Measurements from ENCODE around the gene CAPNS2.

The CAPNS2 gene

DNA sequence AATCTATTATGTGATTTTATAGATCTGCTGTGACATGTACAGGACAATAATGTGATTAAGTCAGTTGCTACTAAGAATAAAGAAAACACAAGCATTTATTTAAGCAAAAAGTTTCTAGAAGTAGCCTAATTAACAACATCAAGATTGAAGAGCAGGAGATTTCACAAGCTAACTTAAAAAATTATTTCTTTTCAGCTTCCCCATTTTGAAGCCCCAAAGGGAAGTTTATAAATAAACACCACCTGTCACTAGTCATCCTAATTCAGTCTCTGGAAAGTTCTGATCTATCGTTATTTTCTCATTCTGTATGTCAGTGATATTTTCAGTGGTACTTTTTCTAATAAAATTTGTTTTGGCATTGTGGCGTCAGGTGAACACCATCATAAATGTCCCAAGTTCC is 8.3 kb downstream of the CAPNS2 start:
- H3K9ac ChIP-seq (ENCODE audit: insufficient read length, low read depth) = no peak overlapping the region
- H3K27me3 ChIP-seq (ENCODE audit: insufficient read depth, insufficient read length) = no peaks in the 10 kb centered on the region
- no peaks in the 10 kb centered on the region for H3K9me3 ChIP-seq (ENCODE audit: insufficient read depth, low read length)
- TF ChIP-seq YY1 (IDR thresholded peaks at IDR 0.05; ENCODE audit: insufficient read depth, insufficient read length) = no peak
- no peak for TF ChIP-seq SUZ12 (IDR thresholded peaks at IDR 0.05; ENCODE audit: extremely low read depth, insufficient read depth, insufficient read length)
- TF ChIP-seq ZNF274 (IDR thresholded peaks at IDR 0.05; ENCODE audit: low read depth, low read length) = no peak
- H3K36me3 ChIP-seq (ENCODE audit: insufficient read depth, insufficient read length, low read length) = peaks cover 25% of the 10 kb centered on the region
- H3K4me1 ChIP-seq (ENCODE audit: insufficient read depth, insufficient read length) = no peaks in the 10 kb centered on the region
- DNase-seq (ENCODE audit: low read depth, low spot score) = no peak
- no peak overlapping the region for H3K4me3 ChIP-seq (ENCODE audit: insufficient read length, low read depth)

DNA sequence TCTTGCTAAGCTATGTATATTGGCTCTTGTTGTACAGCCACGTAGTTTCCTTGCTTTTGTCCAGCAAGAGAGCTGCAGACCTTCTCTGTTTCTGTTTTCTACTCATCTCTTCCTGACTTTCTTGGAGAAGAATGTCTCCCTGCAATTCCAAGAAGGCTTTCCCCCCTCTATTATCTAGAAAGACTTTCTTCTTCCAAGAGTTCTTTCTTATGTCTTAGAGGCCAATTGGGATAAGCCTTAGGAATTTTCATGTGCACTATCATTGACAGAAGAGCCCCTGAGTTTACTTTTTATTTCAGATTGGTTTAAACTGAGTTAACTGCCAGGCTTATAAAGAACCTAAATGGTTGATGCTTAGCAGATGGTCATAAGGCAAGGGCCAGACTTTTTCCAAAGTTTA is 9.0 kb downstream of the CAPNS2 start:
- Histone ChIP-seq H3K36me3 (ENCODE audit: insufficient read depth, insufficient read length, low read length) (peaks cover 30% of the 10 kb centered on the region), H3K9ac (ENCODE audit: insufficient read length, low read depth) (no peak overlapping the region), H3K27me3 (ENCODE audit: insufficient read depth, insufficient read length) (no peaks in the 10 kb centered on the region), H3K4me1 (ENCODE audit: insufficient read depth, insufficient read length) (no peaks in the 10 kb centered on the region), H3K9me3 (ENCODE audit: insufficient read depth, low read length) (no peaks in the 10 kb centered on the region), H3K4me3 (ENCODE audit: insufficient read length, low read depth) (no peak overlapping the region)
- DNase-seq (ENCODE audit: low read depth, low spot score) = no peak
- TF ChIP-seq YY1 (IDR thresholded peaks at IDR 0.05; ENCODE audit: insufficient read depth, insufficient read length) = no peak

DNA sequence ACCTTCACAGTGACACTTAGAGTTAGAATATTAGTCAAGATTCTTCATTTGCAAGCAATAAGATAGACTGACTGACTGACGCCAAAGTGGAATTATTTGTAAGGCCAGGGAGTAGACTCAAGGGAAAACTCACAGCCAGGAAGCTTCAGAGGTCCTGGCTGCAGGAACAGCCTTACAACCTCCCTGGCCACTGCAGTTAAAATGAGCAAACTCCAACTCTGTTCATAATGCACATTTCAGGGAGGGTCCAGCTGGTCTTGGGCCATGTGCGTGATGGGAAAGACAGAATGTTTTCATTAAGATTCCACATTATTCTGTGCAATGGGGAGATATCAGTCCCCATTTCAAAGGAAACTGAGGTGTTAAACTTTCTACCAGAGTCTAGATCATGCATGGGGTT is 9.9 kb downstream of the CAPNS2 start:
- H3K9ac ChIP-seq (ENCODE audit: insufficient read length, low read depth) = no peak overlapping the region
- H3K9me3 ChIP-seq (ENCODE audit: insufficient read depth, low read length) = no peaks in the 10 kb centered on the region
- H3K4me3 ChIP-seq (ENCODE audit: insufficient read length, low read depth) = no peak overlapping the region
- TF ChIP-seq ZNF274 (IDR thresholded peaks at IDR 0.05; ENCODE audit: low read depth, low read length) (no peak), YY1 (IDR thresholded peaks at IDR 0.05; ENCODE audit: insufficient read depth, insufficient read length) (no peak), SUZ12 (IDR thresholded peaks at IDR 0.05; ENCODE audit: extremely low read depth, insufficient read depth, insufficient read length) (no peak)
- no peaks in the 10 kb centered on the region for H3K27me3 ChIP-seq (ENCODE audit: insufficient read depth, insufficient read length)
- H3K36me3 ChIP-seq (ENCODE audit: insufficient read depth, insufficient read length, low read length) = peaks cover 37% of the 10 kb centered on the region
- DNase-seq (ENCODE audit: low read depth, low spot score) = no peak
- H3K4me1 ChIP-seq (ENCODE audit: insufficient read depth, insufficient read length) = no peaks in the 10 kb centered on the region

DNA sequence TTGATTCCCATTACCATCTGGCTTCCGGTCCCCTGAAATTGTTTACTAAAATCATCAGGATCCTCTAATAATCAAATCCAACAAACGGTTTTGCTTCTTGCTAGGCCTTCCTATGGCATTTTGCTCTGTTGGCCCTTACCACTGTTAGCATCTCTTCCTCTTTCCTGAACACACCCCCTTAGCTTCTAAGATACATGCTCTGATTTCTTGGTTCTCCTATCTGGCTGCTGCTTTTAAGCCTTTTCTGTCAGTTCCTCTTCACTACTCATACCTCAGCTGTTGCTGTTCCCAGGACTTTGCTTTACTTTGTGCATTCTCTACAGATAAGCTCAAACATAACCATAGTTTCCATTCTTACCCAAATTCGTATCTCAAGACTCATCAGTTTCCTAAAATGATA is 11.4 kb downstream of the CAPNS2 start:
- TF ChIP-seq YY1 (IDR thresholded peaks at IDR 0.05; ENCODE audit: insufficient read depth, insufficient read length) = no peak
- no peak for TF ChIP-seq SUZ12 (IDR thresholded peaks at IDR 0.05; ENCODE audit: extremely low read depth, insufficient read depth, insufficient read length)
- TF ChIP-seq ZNF274 (IDR thresholded peaks at IDR 0.05; ENCODE audit: low read depth, low read length) = no peak
- peaks cover 42% of the 10 kb centered on the region for H3K36me3 ChIP-seq (ENCODE audit: insufficient read depth, insufficient read length, low read length)
- no peaks in the 10 kb centered on the region for H3K4me1 ChIP-seq (ENCODE audit: insufficient read depth, insufficient read length)
- no peak overlapping the region for H3K9ac ChIP-seq (ENCODE audit: insufficient read length, low read depth)
- no peaks in the 10 kb centered on the region for H3K9me3 ChIP-seq (ENCODE audit: insufficient read depth, low read length)
- DNase-seq (ENCODE audit: low read depth, low spot score) = no peak
- no peak overlapping the region for H3K4me3 ChIP-seq (ENCODE audit: insufficient read length, low read depth)
- H3K27me3 ChIP-seq (ENCODE audit: insufficient read depth, insufficient read length) = no peaks in the 10 kb centered on the region

DNA sequence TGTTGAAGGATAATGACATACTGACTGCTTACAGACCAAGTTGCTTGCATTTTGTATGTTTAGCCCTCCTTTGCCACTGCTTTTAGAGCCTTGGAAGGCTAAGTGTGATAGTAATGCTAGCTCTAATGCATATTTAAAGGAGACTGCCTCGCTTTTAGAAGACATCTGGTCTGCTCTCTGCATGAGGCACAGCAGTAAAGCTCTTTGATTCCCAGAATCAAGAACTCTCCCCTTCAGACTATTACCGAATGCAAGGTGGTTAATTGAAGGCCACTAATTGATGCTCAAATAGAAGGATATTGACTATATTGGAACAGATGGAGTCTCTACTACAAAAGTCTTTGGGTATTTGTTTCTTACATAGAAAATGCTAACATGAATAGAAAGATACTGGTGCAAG is 19.1 kb downstream of the CAPNS2 start:
- no peaks in the 10 kb centered on the region for H3K27me3 ChIP-seq (ENCODE audit: insufficient read depth, insufficient read length)

DNA sequence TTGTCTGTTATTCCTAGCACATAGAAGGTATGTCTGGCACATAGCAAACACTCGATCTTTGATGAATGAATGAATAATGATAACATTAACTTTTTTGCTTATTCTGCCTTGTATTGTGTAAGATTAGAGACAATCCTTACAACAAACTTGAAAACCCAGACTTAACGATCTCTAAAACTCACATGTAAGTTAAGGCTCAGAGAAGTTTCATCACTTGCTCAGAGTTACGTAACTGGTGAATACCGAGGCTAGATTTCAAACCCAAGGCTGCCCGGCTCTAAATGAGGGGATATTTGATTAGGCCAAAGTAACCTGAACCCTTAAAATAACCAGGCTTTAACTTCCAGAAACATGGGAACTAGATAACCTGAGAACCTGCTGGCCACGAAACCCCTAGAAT is 22.3 kb downstream of the CAPNS2 start:
- H3K9ac ChIP-seq (ENCODE audit: insufficient read length, low read depth) = no peak overlapping the region
- TF ChIP-seq ZNF274 (IDR thresholded peaks at IDR 0.05; ENCODE audit: low read depth, low read length) (no peak), YY1 (IDR thresholded peaks at IDR 0.05; ENCODE audit: insufficient read depth, insufficient read length) (no peak), SUZ12 (IDR thresholded peaks at IDR 0.05; ENCODE audit: extremely low read depth, insufficient read depth, insufficient read length) (no peak)
- H3K9me3 ChIP-seq (ENCODE audit: insufficient read depth, low read length) = peaks cover 6% of the 10 kb centered on the region
- peaks cover 2% of the 10 kb centered on the region for H3K36me3 ChIP-seq (ENCODE audit: insufficient read depth, insufficient read length, low read length)
- no peaks in the 10 kb centered on the region for H3K4me1 ChIP-seq (ENCODE audit: insufficient read depth, insufficient read length)
- no peak for DNase-seq (ENCODE audit: low read depth, low spot score)
- no peaks in the 10 kb centered on the region for H3K27me3 ChIP-seq (ENCODE audit: insufficient read depth, insufficient read length)
- H3K4me3 ChIP-seq (ENCODE audit: insufficient read length, low read depth) = no peak overlapping the region

More for the DNA sequence above, 19.1 kb downstream of the CAPNS2 start:
- Histone ChIP-seq H3K4me3 (ENCODE audit: insufficient read length, low read depth) (no peak overlapping the region), H3K36me3 (ENCODE audit: insufficient read depth, insufficient read length, low read length) (peaks cover 19% of the 10 kb centered on the region), H3K9ac (ENCODE audit: insufficient read length, low read depth) (no peak overlapping the region), H3K4me1 (ENCODE audit: insufficient read depth, insufficient read length) (no peaks in the 10 kb centered on the region), H3K9me3 (ENCODE audit: insufficient read depth, low read length) (peaks cover 6% of the 10 kb centered on the region)
- no peak for DNase-seq (ENCODE audit: low read depth, low spot score)
- no peak for TF ChIP-seq YY1 (IDR thresholded peaks at IDR 0.05; ENCODE audit: insufficient read depth, insufficient read length)
- TF ChIP-seq SUZ12 (IDR thresholded peaks at IDR 0.05; ENCODE audit: extremely low read depth, insufficient read depth, insufficient read length) = no peak
- TF ChIP-seq ZNF274 (IDR thresholded peaks at IDR 0.05; ENCODE audit: low read depth, low read length) = no peak

DNA sequence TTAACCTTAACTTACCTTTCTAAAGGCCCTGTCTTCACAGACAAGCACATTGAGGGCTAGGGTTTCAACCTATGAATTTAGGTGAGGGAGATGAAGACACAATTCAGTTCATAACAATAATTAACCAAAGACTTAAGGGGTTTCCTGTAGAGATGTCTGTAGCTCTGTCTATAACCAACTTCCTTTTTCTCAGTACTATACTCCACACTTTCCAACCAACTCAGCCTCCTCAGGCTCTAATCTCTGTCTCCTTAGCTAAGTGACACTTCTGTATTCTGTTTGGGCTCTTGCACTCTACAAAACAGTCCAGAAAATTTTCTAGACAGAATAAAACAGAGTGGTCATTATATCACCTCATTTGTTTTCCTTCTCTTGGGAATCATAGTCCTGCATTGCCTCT is 25.8 kb downstream of the CAPNS2 start:
- Histone ChIP-seq H3K27me3 (ENCODE audit: insufficient read depth, insufficient read length) (no peaks in the 10 kb centered on the region), H3K36me3 (ENCODE audit: insufficient read depth, insufficient read length, low read length) (no peaks in the 10 kb centered on the region), H3K9me3 (ENCODE audit: insufficient read depth, low read length) (no peaks in the 10 kb centered on the region), H3K9ac (ENCODE audit: insufficient read length, low read depth) (no peak overlapping the region), H3K4me3 (ENCODE audit: insufficient read length, low read depth) (no peak overlapping the region), H3K4me1 (ENCODE audit: insufficient read depth, insufficient read length) (no peaks in the 10 kb centered on the region)
- no peak for DNase-seq (ENCODE audit: low read depth, low spot score)
- no peak for TF ChIP-seq YY1 (IDR thresholded peaks at IDR 0.05; ENCODE audit: insufficient read depth, insufficient read length)
- no peak for TF ChIP-seq SUZ12 (IDR thresholded peaks at IDR 0.05; ENCODE audit: extremely low read depth, insufficient read depth, insufficient read length)
- TF ChIP-seq ZNF274 (IDR thresholded peaks at IDR 0.05; ENCODE audit: low read depth, low read length) = no peak

DNA sequence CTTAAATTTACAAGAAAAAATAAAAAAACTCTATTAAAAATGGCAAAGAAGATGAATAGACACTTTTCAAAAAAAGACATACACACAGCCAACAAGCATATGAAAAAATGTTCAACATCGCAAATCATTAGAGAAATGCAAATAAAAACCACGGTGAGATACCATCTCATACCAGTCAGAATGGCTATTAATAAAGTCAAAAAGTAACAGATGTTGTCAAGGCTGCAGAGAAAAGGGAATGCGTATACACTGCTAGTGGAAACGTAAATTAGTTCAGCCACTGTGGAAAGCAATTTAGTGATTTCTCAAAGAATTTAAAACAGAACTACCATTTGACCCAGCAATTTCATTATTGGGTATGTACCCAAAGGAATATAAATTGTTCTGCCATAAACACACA is 31.4 kb downstream of the CAPNS2 start:
- Histone ChIP-seq H3K36me3 (ENCODE audit: insufficient read depth, insufficient read length, low read length) (no peaks in the 10 kb centered on the region), H3K9me3 (ENCODE audit: insufficient read depth, low read length) (no peaks in the 10 kb centered on the region; the same call in 1 of the 2 replicates), H3K4me3 (ENCODE audit: insufficient read length, low read depth) (no peak overlapping the region), H3K4me1 (ENCODE audit: insufficient read depth, insufficient read length) (no peaks in the 10 kb centered on the region), H3K27me3 (ENCODE audit: insufficient read depth, insufficient read length) (no peaks in the 10 kb centered on the region), H3K9ac (ENCODE audit: insufficient read length, low read depth) (no peak overlapping the region)
- DNase-seq (ENCODE audit: low read depth, low spot score) = no peak
- TF ChIP-seq SUZ12 (IDR thresholded peaks at IDR 0.05; ENCODE audit: extremely low read depth, insufficient read depth, insufficient read length) (no peak), YY1 (IDR thresholded peaks at IDR 0.05; ENCODE audit: insufficient read depth, insufficient read length) (no peak), ZNF274 (IDR thresholded peaks at IDR 0.05; ENCODE audit: low read depth, low read length) (no peak)

All from NT2/D1 (cell line).